ENCODE measurements around the gene NLRP1. TPM values are rescaled to one million over a fixed set of nuclear protein-coding genes. Genes with fewer than 3 reads are reported as not detected.
"Not testable (repeated sequence)": the region's sequence is repeated elsewhere in the genome, so short reads cannot be mapped to it uniquely, and the experiment has no call there.

The NLRP1 gene
- polyA plus RNA-seq, 3 donors, result 6.2 to 60.8 (median 15.1) TPM

DNA sequence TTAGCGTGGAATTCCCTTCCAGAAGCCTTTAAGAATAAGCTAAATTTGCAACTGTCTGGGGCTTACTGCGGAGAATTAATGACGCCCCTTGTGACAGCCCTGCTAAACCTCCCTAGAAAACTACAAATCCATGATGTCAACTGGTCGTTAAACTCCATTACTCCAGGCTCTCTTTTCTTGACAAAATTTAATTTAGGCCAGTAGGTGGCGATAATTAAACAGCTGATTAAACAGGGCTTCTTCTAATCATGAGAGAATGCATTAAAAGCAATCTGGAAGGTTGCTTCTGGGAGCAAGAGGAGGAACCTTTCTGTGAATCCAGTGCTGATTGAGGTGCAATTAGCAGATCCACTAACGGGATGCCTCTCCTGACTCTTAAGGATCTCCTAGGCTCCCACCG is 8.1 kb upstream of the NLRP1 start:
- H3K27ac ChIP-seq (ENCODE audit: low read depth, low read length), result no peak overlapping the region
- 18 to 19% (median 19%) methylated on average over 7 of the region's 7 CpGs for WGBS, 3 donors

- WGBS, 3 donors, result 58 to 74% (median 65%) methylated on average over 11 of the region's 11 CpGs
- H3K27ac ChIP-seq (ENCODE audit: low read depth, low read length), result no peak overlapping the region
Observed at GRCh38 chr17:5591966-5592365, 7.7 kb upstream of the NLRP1 start.

DNA sequence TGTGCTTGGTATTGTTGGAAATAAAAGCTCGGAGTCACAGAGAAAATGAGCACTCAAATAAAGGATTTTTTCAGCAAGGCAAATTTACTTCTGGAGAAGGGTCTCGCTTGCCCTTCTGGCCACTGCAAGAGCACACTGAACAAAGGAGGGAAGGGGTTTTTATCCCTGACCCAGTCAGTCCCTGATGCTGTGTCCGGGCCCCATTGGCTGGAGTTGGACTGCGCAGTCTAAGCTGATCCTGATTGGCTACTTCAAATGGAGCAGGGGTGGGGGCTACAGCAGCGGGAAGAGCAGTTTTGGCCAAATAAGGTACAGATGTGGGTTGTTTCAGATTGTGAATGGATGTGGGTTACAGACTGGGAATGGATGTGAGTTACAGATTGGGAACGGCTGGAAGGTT is 4.3 kb upstream of the NLRP1 start:
- H3K27ac ChIP-seq (ENCODE audit: low read depth, low read length), result no peak overlapping the region
- 75 to 87% (median 87%) methylated on average over 6 of the region's 6 CpGs for whole genome bisulfite sequencing, 3 donors

- 30 to 33% (median 32%) methylated on average over 6 of the region's 6 CpGs for WGBS, 3 donors
- no peak overlapping the region for H3K27ac ChIP-seq (ENCODE audit: low read depth, low read length)
Observed at GRCh38 chr17:5587438-5588032, 3.2 kb upstream of the NLRP1 start.

DNA sequence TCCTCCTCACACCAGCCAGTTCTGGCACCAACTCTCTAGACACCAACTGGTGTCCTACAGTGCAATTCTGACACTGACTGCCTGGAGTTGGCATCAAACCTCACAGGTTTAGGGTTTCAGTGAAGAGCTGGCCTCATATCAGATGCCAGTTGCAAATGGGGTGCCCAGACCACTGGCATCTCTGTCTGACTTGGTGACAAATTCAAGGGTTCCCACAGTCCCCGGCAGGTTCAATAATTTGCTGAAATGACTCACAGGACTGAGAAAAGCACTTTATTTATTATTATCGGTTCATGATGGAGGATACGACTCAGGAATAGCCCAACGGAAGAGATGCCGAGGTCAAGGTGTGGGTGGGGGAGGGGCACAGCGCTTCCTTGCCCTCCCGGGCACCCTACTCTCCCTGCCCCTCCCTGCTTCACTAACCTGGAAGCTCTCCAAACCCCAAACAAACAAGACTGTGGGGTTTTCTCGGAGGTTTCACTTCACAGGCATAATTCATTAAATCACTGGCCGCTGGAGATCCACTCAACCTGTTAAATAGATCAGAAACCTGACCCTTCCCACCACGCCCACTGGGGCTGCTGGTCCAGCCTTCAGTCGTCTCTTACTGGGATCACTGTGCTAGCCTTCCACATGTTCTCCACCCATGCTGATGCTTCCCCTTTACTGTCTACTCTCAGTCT is 1.7 kb upstream of the NLRP1 start:
- WGBS, 3 donors, result 22 to 26% (median 23%) methylated on average over 11 of the region's 11 CpGs
- no peak overlapping the region for H3K27ac ChIP-seq (ENCODE audit: low read depth, low read length)

GRCh38 chr17:5585287-5585794 is 1.0 kb upstream of the NLRP1 start:
- 76 to 93% (median 91%) methylated on average over 11 of the region's 11 CpGs for WGBS, 3 donors
- H3K27ac ChIP-seq (ENCODE audit: low read depth, low read length), result no peak overlapping the region

GRCh38 chr17:5583426-5584382 is 605 bp downstream of the NLRP1 start:
- no peak overlapping the region for H3K27ac ChIP-seq (ENCODE audit: low read depth, low read length)

GRCh38 chr17:5582209-5583185 is 1.8 kb downstream of the NLRP1 start:
- no peak overlapping the region for H3K27ac ChIP-seq (ENCODE audit: low read depth, low read length)
- WGBS, 3 donors, result 66 to 84% (median 68%) methylated on average over 11 of the region's 11 CpGs

More at GRCh38 chr17:5583426-5584382, 605 bp downstream of the NLRP1 start:
- WGBS, 3 donors, result 30 to 60% (median 38%) methylated on average over 21 of the region's 21 CpGs

DNA sequence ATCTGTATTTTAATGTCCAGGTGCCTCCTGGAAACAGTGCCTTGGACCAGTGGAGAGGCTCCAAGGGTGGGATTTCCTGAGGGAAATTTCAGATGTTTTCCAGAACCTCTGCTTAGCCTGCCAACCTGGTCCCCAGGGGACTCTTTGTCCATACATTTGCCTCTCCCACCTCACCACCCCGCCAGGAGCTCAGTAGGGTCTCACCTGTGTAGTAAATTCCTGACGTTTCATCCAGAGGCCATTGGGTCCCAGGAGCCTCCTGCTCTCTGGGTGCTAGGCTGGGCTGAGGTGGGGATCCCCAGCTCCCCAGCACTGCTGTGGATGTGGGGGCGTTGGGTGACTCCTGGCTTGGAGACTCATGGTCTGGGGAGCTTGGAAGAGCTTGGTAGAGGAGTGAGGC is 2.7 kb downstream of the NLRP1 start:
- no peak overlapping the region for H3K27ac ChIP-seq (ENCODE audit: low read depth, low read length)
- WGBS, 3 donors, result 47 to 77% (median 73%) methylated on average over 3 of the region's 3 CpGs

DNA sequence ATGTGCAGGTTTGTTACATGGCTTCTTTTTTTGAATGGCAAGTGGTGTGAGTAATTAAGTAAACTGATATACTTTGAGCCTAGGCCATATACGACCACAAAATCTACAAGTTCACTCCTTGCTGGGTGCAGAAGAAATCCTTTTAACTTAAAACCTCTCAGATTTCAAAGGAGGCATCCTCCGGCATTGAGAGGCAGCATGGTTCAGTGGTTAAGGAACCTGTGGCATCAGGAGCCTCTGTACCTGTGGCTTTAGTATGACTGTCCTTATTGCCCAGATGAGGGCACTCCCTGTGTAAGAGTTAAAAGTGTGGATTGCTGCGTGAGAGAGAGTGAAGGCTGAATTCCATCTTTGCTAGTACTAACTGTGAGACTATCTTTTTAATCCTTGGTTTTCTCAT is 3.3 kb downstream of the NLRP1 start:
- WGBS, 3 donors, result 43 to 70% (median 64%) methylated on average over 3 of the region's 3 CpGs
- no peak overlapping the region for H3K27ac ChIP-seq (ENCODE audit: low read depth, low read length)

GRCh38 chr17:5580367-5580766 is 3.9 kb downstream of the NLRP1 start:
- no peak overlapping the region for H3K27ac ChIP-seq (ENCODE audit: low read depth, low read length)

GRCh38 chr17:5578768-5579167 is 5.5 kb downstream of the NLRP1 start:
- H3K27ac ChIP-seq (ENCODE audit: low read depth, low read length), result not testable (repeated sequence)

DNA sequence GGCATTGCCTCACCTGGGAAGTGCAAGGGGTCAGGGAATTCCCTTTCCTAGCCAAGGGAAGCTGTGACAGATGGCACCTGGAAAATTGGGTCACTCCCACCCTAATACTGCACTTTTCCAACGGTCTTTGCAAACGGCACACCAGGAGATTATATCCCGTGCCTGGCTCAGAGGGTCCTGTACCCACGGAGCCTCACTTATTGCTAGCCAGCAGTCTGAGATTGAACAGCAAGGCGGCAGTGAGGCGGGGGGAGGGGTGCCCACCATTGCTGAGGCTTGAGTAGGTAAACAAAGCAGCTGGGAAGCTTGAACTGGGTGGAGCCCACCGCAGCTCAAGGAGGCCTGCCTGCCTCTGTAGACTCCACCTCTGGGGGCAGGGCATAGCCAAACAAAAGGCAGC is 11.3 kb downstream of the NLRP1 start:
- not testable (repeated sequence) for H3K27ac ChIP-seq (ENCODE audit: low read depth, low read length)
- 90 to 96% (median 96%) methylated on average over 6 to 7 of the region's 7 CpGs for WGBS, 3 donors

More at GRCh38 chr17:5578768-5579167, 5.5 kb downstream of the NLRP1 start:
- WGBS, 3 donors, result 80 to 93% (median 89%) methylated on average over 3 of the region's 4 CpGs

DNA sequence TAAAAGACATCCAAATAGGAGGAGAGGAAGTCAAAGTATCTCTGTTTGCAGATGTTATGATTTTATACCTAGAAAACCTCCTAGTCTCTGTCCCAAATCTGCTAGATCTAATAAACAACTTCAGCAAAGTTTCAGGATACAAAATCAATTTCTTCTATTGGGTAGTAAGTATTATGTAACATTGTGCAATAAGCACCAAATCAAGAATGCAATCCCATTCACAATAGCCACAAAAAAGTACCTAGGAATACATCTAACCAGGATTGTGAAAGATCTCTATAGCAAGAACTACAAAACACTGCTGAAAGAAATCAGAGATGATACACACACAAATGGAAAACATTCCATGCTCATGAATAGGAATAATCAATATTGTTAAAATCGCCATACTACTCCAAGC is 13.0 kb downstream of the NLRP1 start:
- no peak overlapping the region for H3K27ac ChIP-seq (ENCODE audit: low read depth, low read length)
- 71 to 93% (median 93%) methylated on average over 1 of the region's 1 CpG for WGBS, 3 donors

DNA sequence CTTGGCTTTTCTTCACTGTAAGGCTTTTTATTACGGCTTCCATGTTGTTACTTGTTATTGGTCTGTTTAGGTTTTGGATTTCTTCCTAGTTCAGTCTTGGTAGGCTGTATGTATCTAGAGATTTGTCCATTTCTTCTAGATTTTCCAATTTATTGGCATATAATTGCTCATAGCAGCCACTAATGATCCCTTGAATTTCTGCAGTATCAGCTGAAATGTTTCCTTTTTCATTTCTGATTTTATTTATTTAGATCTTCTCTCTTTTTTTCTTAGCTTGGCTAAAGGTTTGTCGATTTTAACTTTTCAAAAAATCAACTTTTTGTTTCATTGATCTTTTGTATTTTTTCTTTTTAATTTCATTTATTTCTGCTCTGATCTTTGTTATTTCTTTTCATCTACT is 18.5 kb downstream of the NLRP1 start:
- 77 to 95% (median 93%) methylated on average over 2 of the region's 2 CpGs for WGBS, 3 donors
- H3K27ac ChIP-seq (ENCODE audit: low read depth, low read length), result no peak overlapping the region

DNA sequence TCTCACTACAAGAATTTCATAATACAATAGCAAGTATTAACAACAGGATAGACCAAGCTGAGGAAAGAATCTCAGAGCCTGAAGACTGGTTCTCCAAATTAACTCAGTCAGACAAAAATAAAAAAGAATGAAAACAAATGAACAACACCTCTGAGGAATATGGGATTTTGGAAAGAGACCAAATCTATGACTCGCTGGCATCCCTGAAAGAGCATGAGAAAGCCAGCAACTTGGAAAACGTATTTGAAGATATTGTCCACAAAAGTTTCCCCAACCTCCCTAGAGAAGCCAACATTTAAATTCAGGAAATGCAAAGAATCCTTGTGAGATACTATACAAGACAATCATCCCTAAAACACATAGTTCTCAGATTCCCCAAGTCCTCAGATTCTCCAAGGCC is 20.9 kb downstream of the NLRP1 start:
- 60 to 73% (median 68%) methylated on average over 2 of the region's 2 CpGs for WGBS, 3 donors
- H3K27ac ChIP-seq (ENCODE audit: low read depth, low read length), result no peak overlapping the region

DNA sequence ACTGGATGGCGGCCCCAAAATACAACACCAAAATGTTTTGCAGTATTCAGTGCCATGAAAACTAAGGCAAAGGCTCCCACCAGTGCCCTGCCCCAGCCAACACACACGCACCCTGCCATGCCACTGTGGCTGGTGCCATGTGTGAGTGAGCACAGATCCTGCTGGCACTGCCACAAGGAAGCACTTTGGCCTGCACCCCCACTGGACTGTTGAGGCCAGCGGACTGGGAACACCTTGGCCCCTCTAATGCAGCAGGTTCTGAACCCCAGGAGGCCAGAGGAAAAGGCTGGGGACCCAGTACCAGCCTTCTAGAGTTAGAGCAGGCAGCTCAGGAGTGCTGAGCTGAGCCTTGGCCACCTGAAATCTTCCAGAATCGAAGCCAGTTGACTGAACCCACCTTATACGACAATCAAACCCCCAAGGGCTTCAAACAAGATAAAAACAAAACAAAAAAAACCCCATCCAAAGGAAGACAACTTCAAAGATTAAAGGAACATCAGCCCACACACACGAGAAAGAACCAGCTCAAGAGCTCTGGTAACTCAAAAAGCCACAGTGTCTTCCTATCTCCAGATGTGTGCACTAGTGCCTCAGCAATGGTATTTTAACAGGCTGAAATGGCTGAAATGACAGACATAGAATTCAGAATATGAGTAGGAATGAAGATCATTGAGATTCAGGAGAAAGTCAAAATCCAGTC is 21.5 kb downstream of the NLRP1 start:
- H3K27ac ChIP-seq (ENCODE audit: low read depth, low read length), result no peak overlapping the region
- WGBS, 3 donors, result 71 to 89% (median 88%) methylated on average over 6 of the region's 6 CpGs
